Activated T-helper 1 cell treated with anti-CD3 and anti-CD28 coated beads, Interleukin-2, amount 50 U/mL, for 16 hours (primary cell): ENCODE measurements around the gene MICAL3.
A peak's percentile ranks its signal among the peaks of the same experiment; 100 is the strongest.

Experiments used
- DNase-seq, 2 donors: peaks; one replicate each; pipeline ENCODE4 v3.0.0-alpha.2; 2020; ENCODE audit warnings: low read depth in 1 of 2, low spot score in 1 of 2

Gene MICAL3

GRCh38 chr22:17847360-17848078, 176.8 kb downstream of the MICAL3 start:
- DNase-seq: no peak

- DNase-seq: no peak
These were observed 177.9 kb downstream of the MICAL3 start for GRCh38 chr22:17846326-17846992.

- no peak for DNase-seq
These were observed 178.6 kb downstream of the MICAL3 start for GRCh38 chr22:17845790-17846189.

GRCh38 chr22:17845327-17845726, 179.0 kb downstream of the MICAL3 start:
- DNase-seq: no peak

- no peak for DNase-seq
These were observed 180.2 kb downstream of the MICAL3 start for GRCh38 chr22:17844150-17844549.

- peak in 1 of 2 donors; percentile 12 for DNase-seq
These were observed 182.0 kb downstream of the MICAL3 start for GRCh38 chr22:17842386-17842785.

- no peak for DNase-seq
These were observed 182.5 kb downstream of the MICAL3 start for GRCh38 chr22:17841836-17842235.

- DNase-seq: no peak
These were observed 186.0 kb downstream of the MICAL3 start for GRCh38 chr22:17838180-17838865.

GRCh38 chr22:17836992-17837742, 187.2 kb downstream of the MICAL3 start:
- no peak for DNase-seq

- no peak for DNase-seq
These were observed 189.1 kb downstream of the MICAL3 start for GRCh38 chr22:17835256-17835655.

- DNase-seq: no peak
These were observed 190.9 kb downstream of the MICAL3 start for GRCh38 chr22:17833489-17833888.

GRCh38 chr22:17832665-17833064, 191.7 kb downstream of the MICAL3 start:
- no peak for DNase-seq

- DNase-seq: no peak
These were observed 192.7 kb downstream of the MICAL3 start for GRCh38 chr22:17831501-17832251.

- DNase-seq: peak; percentile 67
These were observed 194.1 kb downstream of the MICAL3 start for GRCh38 chr22:17830043-17830961.

GRCh38 chr22:17829695-17830042, 194.7 kb downstream of the MICAL3 start:
- no peak for DNase-seq

GRCh38 chr22:17828502-17829080, 195.8 kb downstream of the MICAL3 start:
- DNase-seq: no peak

GRCh38 chr22:17827466-17827865, 196.9 kb downstream of the MICAL3 start:
- DNase-seq: no peak

- no peak for DNase-seq
These were observed 198.3 kb downstream of the MICAL3 start for GRCh38 chr22:17825876-17826550.

GRCh38 chr22:17824457-17824856, 199.9 kb downstream of the MICAL3 start:
- DNase-seq: no peak
